Body of pancreas (tissue), 4 donors: ENCODE data around the gene PIBF1.

Source experiments
- CTCF ChIP-seq, 7 experiments: fragments of 450-650 bp in 4 of 7; fragments of 200-600 bp in 3 of 7; sonication (generic) in 3 of 7; IDR thresholded peaks; one replicate each; pipeline ENCODE4 v1.5.1; 2016 to 2019; ENCODE audit warnings: antibody characterized with exemption in 7 of 7
- POLR2A ChIP-seq, 3 donors: fragments of 450-650 bp; IDR thresholded peaks; one replicate each; pipeline ENCODE4 v1.6.1; 2016; ENCODE audit warnings: antibody characterized with exemption in 3 of 3, mild to moderate bottlenecking in 2 of 3

GRCh38 chr13:72820156-72820897 is 38.4 kb downstream of the PIBF1 start:
- no peak for TF ChIP-seq POLR2A (IDR thresholded peaks at IDR 0.05)
- TF ChIP-seq CTCF (IDR thresholded peaks at IDR 0.05), result no peak
